Measurements from ENCODE around the gene SV2B.

Gene SV2B

DNA sequence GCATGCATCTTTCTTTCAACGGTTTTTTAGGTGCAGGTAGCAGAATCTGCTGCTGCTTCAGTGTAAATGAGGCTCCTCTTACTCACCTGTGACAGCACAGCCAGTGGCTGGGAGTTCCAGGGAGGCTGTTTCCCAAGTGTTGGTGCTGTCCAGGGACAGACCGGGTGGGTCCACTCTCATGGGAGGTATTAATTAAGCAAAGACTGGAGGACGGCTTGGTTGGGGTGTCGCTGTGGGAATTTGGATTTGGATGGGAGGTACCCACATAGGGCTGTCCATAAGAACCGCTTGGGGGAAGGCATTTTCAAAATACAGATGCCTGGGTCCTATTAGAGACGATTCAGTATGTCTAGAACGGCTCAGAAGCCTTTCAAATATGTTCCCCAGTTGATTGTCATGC lies 42.9 kb downstream of the SV2B start:
- DNase-seq, result no peak

DNA sequence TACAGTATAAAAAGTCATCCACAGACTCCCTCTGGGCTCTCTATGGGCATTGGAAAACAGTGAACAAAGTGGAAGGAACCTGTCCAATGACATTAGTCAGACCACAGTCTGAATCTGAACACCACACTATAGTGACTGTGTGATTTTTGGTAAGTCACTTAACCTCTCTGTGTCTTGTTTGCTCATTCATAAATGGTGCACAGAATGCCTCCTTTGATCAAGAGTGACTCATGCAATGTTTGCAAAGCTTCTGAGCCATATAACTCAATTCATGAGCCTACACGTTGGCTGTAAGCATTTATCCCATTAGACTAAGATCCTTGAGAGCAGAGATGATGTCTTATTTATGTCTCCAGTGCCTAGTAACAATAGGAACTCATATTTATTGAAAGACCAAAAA lies 46.7 kb downstream of the SV2B start:
- DNase-seq, result no peak

DNA sequence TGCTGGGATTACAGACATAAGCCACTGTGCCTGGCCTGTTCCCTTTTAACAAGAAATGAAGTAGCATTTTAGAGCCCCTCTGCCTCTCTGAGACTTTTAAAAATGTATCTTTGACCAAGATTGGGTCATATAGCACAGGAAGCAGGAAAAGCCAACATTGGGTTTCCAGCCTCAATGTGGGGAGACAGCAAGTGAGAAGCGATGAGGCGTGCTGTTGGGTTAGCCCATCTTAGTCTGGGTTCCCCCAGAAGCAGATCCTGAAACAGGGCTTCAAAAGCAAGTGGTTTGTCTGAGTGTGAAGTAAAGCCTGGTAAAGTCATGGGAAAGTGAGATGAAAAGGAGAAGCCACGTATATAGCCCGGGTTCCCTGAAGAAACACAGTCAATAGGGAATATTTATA lies 48.2 kb downstream of the SV2B start:
- DNase-seq, result no peak

DNA sequence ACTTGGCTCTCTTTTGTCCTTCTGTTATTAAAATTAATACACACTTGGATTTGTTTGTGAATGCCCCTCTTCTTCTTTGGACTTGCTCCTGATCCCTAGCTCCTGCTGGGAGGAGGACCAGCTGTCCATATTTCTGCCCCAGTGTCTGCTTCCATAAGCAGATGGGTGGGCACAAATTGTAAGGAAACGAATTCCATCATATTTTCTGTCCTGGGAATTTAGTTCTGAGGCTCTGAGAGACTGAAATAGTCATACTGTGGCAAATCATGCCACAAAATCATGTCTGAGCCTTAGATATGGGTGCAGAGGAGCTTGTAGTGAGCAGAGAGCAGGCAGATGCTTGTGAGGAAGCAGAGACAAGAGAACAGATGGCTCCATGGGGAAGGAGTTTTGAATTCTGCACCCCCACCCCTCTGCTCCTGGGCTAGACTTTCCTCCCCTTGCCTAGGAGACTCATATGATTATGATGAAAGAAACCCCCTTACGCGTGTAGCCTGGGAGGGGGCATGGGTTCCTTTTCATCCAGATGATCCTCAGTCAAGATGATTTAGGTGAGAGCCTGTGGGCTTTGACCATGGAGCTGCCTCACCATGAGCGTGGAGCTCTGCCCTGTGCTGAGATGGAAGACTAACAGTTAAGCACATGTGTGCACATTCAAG lies 50.6 kb downstream of the SV2B start:
- no peak for DNase-seq

DNA sequence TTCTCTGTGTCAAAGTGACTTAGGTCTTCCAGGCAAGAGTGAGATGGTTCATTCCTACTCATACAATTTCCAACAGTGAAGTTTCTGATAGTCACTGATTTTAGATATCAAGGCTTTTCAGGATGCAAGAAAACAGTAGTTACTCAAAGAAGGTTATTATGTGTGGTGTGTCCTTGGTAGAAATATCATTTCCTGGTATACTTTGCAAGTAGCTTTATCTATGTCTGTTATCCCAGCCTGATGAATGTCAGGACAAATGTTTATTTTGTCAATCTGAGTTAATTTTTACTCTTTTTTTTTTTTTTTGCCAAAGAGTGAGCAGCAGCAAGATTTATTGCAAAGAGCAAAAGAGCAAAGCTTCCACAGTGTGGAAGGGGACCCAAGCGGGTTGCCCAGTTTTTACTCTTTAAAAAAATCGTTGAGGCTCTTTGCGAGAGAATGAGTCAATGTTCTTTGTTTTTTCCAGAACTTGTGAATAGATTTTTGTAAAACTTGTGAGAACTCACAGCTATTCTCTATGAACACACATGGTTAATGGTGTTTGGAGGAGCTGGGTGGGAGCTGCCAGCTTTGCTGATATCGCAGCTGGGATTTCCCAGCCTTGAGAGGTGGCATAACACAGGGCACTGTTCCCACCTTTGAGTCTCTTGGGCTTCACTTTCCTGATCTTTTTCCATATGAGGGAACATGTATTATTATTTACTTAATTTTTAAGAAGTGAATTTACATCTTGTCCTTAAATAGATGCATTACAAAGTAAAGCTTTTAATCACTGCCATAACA lies 51.9 kb downstream of the SV2B start:
- no peak for DNase-seq

DNA sequence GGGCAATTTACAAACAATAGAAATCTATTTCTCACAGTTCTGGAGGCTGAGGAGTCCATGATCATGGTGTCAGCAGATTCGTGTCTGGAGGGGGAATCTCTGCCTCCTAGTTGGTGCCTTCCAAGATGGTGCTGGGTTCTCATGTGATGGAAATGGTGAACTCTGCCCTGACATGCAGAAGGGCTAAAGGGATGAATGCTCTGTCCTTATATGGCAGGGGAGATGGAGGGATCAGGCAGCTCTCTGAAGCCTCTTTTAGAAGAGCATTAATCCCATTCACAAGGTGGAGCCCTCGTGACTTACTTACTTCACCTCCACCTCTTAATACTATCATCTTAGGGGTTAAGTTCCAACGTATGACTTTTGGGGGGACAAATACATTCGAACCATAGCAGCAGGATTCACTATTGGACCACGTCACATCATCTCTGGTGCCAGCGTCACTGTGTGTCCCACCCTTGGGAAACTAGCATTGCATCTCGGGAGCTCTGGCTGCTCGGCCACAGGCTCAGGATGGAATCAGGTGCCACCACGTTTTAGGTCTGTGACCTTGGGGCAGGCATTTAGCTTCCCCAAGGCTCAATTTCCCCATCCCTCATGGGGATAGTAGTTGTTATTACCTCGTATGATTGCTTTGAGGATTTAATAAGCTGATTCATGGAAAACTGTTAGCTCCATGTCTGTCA lies 53.0 kb downstream of the SV2B start:
- DNase-seq, result no peak

DNA sequence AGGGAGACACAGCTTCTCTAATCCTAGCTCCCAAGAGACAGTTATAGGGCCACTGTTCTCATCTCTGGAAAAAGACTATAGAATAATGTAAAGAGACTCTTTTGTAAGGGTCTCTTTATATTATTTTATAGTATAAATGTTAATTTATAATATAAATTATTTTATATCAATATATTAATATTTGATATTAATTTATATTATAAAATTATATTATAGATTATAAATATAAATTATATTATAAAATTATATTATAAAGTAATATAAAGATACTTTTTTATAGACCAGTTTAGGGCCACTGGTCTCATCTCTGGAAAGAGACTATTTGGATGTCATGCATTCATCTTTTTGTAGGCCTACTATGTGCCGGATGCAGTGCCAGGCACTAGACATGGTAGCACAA lies 53.9 kb downstream of the SV2B start:
- DNase-seq, result no peak

DNA sequence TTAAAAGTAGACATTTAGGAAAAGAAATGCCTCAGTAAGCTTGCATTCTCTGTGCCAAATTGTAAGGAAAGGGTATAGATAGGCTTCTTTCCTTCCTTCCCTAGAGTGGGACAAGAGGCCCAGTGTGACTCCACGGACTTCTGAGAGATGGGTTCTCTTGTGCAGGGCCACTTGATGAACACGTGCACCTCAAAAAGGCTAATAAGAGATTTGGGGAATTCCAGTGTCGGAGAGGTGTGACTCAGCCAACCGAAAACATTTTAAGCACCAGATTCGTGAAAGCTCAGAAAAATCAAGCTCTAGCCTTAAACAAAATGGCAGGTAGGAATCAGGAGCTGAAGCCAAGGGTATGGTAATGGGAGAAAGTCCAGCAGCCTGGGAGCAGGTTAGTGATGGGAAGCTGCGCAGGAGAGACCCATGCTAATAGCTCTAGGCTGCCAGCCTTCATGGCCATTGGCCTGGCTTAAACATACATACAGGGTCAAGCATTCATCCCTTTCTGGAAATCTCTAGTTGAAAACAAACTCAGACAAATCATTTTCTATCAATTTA lies 56.2 kb downstream of the SV2B start:
- no peak for DNase-seq

DNA sequence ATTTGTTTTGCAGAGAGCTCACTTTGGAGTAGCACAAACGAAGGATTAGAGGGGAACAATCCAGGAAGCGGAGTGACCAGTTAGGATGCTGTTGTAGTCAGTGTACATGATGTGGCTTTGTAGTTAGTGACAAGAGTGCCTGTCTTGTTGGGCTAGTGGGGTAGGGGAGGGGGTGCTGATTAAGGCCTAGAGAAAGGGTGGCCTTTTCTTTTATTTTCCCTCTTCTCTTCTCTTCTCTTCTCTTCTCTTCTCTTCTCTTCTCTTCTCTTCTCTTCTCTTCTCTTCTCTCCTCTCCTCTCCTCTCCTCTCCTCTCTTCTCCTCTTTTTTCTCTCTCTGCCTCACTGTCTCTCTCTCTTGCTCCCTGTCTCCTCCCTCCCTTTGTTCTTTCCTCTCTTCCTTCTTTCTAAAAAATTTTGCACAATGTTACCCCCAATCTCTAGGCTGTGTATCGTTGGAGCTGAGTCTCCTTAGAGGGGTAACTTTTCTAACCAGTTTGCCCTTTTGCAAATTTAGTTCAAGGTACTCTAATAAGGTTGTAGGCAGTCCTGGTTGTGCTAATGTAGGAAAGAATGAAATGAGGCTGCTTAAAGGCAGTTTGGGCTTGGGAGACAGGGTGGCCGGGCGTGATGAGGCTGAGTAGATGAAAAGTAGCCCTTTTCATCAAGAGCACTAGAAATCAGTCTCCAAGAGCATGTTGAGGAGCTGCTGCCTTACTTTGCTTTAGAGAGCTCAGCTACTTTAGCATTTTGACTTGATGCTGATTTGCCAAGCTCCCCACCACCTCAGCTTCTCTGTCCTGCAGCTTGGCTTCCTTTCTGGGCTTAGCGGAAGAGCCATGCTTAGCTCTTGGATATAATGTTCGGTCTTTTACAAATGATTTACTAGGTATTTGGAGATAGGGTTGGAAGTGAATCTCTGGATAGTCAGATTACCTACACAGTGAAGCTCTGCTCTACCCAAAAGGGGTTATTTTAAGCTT lies 58.6 kb downstream of the SV2B start:
- no peak for DNase-seq

DNA sequence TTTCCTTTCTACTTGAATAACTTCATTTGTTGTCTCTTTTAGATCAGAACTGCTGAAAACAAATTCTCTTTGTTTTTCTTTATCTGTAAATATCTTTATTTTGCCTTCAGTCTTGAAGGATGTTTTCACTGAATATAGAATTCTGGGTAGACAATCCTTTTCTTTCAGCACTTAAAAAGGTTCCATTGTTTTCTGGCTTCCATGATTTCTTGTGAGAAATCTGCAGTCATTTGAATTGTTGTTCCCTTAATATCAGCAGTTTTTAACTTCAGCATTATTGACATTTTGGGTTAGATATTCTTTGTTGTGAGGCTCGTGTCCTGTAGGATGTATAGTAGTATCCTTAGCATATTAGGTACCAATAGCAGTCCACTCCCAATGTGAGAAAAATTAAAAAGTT lies 65.8 kb downstream of the SV2B start:
- no peak for DNase-seq

DNA sequence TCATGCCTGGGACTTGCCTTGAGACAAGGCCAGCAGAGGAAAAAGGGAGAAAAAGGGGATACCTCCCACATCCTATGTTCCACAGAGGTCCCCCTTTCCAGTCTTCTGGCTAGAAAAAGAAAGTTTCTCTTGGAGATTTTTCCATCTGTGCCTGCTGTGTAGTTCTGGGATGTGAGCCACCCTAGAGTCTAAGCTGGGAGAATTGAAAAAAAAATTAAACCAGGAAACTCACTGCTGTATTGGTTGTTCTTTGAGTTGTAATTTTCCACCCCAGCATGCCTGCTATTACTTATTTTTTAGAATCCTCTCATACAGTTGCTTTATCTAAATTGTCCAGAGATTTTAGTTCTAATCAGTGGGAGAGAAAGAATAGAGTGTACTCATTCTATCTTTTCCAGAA lies 68.4 kb downstream of the SV2B start:
- no peak for DNase-seq

DNA sequence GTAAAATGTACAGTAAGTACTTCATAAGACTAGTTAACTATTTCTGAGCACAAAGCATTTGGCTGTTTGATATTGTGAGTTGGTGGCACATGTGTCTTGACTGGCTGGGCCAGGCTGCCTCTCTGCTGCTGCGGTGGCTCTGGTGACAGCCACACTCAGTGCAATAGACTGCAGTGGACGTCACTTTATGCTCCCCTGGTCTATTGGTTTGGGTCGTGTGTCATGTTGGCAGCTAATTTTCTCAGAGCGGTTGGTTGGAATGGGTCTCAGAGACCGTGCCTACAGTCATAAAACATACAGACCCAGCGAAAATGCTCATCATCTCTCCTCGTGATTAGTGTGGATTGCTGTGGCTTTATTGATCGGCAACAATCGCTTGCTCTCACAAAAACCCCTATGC lies 71.3 kb downstream of the SV2B start:
- DNase-seq, result no peak

DNA sequence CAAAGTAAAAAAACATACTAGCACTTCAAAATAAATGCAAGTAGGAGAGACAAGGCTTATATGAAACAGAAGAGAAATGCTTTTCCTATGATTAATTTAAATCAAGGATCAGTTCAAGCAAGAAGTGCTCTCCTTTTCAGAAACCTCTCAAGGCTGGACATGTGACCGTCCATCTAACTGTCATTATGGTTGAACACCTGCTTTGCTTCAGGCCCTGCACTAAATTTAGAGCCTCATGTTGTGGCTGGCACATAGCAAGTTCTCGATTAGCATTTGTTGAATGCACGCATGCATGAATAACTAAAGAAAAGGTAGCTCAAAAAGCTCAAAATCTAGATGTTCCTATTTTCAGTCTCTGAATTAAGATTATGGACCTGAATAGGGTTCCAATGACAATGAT lies 82.0 kb downstream of the SV2B start:
- DNase-seq, result no peak

DNA sequence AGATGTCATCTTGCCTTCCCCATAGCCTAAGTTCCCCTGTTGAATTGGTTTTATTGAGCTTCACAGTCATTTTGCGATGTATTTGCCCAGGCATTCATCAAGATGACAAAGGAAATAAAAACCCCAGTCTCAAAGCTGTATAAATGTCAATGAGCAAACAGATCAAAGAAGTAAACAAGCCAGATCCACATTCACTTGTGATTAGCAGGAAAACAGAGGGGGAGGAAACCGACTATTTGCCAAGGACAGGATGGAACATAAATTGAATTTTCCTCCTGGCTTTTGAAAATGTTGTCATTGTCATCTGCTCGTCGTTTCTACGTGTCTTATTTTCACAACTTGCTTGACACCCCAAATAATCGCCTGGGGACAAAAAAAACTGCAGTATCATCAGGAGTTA lies 83.5 kb downstream of the SV2B start:
- no peak for DNase-seq

DNA sequence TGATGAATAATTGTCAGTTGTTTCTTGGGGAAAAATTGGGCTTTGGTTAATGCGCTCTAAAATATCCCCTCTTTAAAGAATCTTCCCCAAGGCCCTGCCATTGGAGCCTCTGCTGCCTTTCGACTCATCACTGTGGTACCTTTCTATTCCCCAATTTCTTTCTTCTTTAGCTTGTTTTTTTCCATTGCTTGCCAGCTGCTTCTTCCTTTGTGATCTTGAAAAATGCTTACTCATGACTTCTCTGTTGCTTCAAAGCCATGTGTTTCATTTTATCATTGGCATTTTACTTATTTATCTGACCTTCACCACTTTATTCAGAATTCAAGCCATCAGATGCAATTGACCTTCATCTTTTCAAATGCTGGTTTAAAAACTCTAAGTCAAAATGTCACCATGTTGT lies 84.4 kb downstream of the SV2B start:
- DNase-seq, result no peak

DNA sequence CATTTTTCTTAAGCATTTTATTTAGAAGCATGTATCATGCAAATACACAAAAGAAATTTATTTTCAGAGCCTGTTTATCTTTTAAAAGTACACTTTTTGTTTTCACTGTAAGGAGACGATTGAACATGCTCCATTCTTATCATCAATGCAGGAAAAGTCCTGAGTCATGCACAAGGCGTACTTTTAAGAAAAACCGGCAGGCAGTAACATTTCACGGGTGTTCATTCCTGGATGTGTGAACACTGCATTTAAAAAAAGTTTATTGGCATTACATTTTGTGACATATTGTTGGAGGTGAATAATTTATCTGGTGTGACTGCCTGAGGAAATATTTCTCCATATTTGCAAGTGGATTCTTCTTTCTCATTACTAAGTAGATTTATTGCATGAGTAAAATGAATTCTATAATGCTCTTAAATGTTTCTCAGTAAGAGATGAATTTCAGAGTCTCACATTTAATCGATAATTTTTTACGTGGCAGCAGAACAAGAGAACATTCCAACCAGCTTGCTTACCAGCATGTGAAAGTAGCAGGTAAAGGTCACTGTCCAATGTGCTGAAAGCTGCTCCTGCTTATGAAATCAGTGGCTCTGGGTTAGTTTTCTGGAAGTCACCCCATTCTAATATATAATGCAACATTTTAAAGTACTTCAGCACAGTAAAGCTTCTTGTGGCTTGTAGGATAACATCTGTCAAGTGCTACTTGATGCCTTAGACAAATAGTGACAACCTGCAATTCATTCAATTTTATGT lies 87.0 kb downstream of the SV2B start:
- DNase-seq, result no peak

DNA sequence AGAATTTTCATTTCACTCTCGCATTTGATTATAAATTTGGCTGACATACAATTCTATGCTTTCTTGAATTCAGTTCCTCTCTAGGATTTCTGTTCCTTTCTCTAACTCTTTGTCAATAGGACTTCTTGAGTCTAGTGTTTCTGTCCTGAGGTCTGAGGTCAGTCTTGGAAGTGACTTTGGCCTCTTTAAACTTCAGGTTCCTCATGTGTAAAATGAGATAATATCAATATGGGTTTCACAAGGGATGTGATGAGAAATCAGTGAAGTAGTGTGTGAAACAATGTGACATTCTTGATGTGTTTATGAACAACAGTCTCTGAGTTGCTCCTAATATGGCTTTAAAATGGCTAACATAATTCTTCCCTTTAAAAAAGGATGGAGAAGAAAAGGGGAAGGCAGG lies 92.2 kb downstream of the SV2B start:
- DNase-seq, result no peak

DNA sequence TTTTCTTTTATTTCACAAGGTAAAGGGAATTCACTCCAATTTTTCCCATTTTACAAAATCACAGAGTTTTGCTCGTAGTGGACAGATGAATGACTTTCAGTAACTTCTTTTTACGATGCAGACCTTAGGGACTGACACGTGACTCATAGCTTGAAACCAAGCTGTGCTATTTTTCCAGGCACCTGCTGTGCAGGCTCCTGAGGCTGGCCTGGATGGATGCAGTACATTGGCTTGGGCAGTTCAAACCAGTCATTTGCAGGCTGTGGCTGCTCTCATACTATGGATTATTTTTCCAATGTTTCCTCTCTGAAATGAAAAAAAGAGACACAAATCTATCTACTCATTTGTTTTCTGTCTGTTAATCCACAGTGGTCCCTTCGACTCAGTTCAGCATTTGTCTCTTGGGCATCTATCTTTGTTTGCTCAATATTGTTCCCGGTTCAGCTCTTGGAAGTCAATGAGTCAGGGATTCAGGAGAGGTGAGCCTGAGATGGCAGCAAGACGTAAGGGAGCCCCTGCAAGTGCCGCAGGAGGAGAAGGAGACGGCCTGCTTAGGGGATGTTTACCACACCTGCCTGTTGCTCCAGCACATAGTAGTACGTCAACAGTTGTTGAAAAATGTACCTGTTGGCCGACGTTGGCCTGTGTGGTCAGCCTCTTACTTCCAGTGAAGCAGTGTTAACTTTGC lies 92.8 kb downstream of the SV2B start:
- DNase-seq, result no peak

DNA sequence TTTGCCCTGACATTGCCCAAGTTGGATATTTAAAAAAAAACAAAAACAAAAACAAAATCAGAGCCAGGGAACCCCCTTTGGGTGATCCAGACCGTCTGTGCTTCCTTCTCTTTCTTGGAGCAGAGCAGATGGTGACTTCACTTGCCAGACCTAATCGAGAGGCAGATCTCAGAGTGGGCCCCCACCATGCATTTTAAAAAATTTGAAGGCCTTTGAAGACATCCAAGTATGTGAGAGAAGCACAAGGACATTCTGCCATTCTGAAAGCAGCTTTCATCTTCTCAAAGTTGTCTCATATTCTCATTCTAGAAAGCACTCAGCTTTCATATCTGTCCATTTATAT lies 93.3 kb downstream of the SV2B start:
- no peak for DNase-seq

DNA sequence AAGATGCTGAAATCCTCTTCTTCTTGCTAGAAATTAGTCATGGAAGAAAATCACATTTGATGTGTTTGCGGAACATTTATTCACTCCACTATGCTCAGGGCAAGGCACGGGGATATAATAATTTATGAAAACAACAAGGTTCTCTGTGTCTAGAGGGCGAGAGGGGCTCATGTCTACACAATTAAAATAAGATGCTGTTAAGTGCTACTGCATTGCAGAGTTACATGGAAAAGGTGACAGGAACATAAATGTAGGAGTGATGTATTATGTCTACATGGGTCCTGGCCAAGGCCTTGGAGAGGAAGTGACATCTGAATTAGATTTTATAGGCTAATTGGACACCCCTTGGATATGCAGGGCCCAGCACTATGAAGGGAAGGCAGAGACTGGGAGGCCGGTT lies 96.1 kb downstream of the SV2B start:
- DNase-seq, result no peak

DNA sequence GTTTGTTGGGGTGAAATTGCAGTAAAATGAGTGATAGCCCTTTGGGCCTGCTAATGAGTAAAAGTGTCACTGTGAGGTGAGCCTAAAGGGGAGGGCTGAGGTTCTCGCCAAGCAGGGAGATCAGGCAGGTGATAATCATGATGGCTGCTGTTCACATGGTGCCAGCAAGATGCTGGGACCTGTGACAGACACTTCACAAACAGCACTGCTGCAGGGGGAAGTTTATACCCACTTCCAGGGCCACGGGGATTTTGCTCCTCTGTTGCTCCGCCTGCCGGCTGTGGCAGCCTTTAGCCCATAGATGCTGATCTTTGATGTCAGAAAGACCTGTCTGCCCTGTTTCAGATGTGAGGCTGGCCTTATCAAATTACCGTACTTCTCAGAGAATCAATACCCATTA lies 96.7 kb downstream of the SV2B start:
- no peak for DNase-seq

DNA sequence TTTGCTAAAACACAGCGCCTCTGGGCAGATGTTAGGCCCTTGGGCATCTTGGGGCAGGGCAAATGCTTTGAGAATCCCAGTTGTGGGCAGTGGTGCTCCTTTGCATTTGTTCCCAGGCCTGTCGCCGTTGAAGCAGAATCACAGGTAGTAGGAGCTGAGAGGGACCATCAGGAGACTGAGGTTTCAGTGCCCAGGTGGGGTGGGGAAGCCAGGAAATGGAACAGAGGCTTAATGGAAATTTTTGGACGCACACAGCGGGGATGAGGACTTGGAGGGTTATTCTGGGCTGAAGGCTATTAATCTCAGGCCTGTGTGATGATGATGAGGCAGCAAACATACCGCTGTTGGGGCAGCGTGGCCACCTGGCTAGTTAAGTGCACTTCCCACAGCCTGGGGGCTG lies 99.5 kb downstream of the SV2B start:
- no peak for DNase-seq

Measured in NK-92 treated with Interleukin-12 subunit alpha and Interleukin-12 subunit beta, amount 100 ng/mL, for 24 hours (cell line).